ENCODE data around the gene TMOD2. TPM values are rescaled to one million over a fixed set of nuclear protein-coding genes. Genes with fewer than 3 reads are reported as not detected.

Gene TMOD2
- polyA plus RNA-seq (2013): 2.7 TPM in 2 replicates

- Histone ChIP-seq H2AK5ac (ENCODE audit: low read length) (no peak within 1 kb of the TSS), H3K9me3 (ENCODE audit: insufficient read depth, low read depth, low read length) (no peaks in the 10 kb centered on the region)
- no CpG with 5 or more reads among the region's 65 CpGs for WGBS (ENCODE audit: extremely low coverage, insufficient coverage, insufficient read length)
These were observed at the start of gene TMOD2 for GRCh38 chr15:51750792-51751696. TSS of gene TMOD2 (plus strand) at chr15:51751597. CDS start at chr15:51766442, 14,845 bp downstream.

GRCh38 chr15:51702710-51703109, 48.7 kb upstream of the TMOD2 start:
- WGBS (ENCODE audit: extremely low coverage, insufficient coverage, insufficient read length): no CpG with 5 or more reads among the region's 1 CpG

More at GRCh38 chr15:51750792-51751696, at the start of gene TMOD2:
- Histone ChIP-seq H2BK120ac (ENCODE audit: insufficient read depth, low read length, poor library complexity) (no peak within 1 kb of the TSS), H3K27me3 (ENCODE audit: insufficient read depth, low read length) (no peaks in the 10 kb centered on the region), H4K91ac (ENCODE audit: low read depth, low read length) (no peak within 1 kb of the TSS), H3K9ac (ENCODE audit: low read length) (no peak within 1 kb of the TSS), H4K8ac (ENCODE audit: low read depth, low read length) (peak within 1 kb of the TSS; percentile 51), H3K79me1 (ENCODE audit: low read length) (no peaks in the 10 kb centered on the region), H2AFZ (ENCODE audit: insufficient read depth, low read length, poor library complexity) (peak within 1 kb of the TSS; percentile 75), H3K4me2 (ENCODE audit: low read length) (peak within 1 kb of the TSS; percentile 98), H3K18ac (ENCODE audit: low read length) (peak within 1 kb of the TSS; percentile 51), H3K14ac (ENCODE audit: low read length) (no peak within 1 kb of the TSS), H3K79me2 (ENCODE audit: control insufficient read depth, insufficient read depth, low read length, poor library complexity) (no peaks in the 10 kb centered on the region), H3K27ac (ENCODE audit: low read depth, low read length) (no peak within 1 kb of the TSS), H3K4me3 (ENCODE audit: low read depth, low read length) (peak within 1 kb of the TSS; percentile 80), H3K36me3 (ENCODE audit: control insufficient read depth in 1 of 2, insufficient read depth in 2 of 2, low read length in 2 of 2) (no peaks in the 10 kb centered on the region), H3K4me1 (ENCODE audit: control insufficient read depth in 1 of 2, insufficient read depth in 2 of 2, low read length in 2 of 2) (peaks cover 0 to 3% of the 10 kb centered on the region in 2 experiments), H2BK5ac (ENCODE audit: low read depth, low read length, poor library complexity) (no peak within 1 kb of the TSS), H4K12ac (ENCODE audit: low read depth, low read length) (peak within 1 kb of the TSS; percentile 40), H2BK12ac (ENCODE audit: low read length) (no peak within 1 kb of the TSS), H3K4ac (ENCODE audit: low read depth, low read length) (no peak within 1 kb of the TSS), H3K23ac (ENCODE audit: low read length) (no peak within 1 kb of the TSS)
- DNase-seq: peak in 1 of 2 donors; percentile 35

GRCh38 chr15:51706291-51706690, 45.1 kb upstream of the TMOD2 start:
- Histone ChIP-seq H3K9ac (ENCODE audit: low read length) (no peak overlapping the region), H2BK5ac (ENCODE audit: low read depth, low read length, poor library complexity) (no peak overlapping the region), H2BK120ac (ENCODE audit: insufficient read depth, low read length, poor library complexity) (no peak overlapping the region), H2AK5ac (ENCODE audit: low read length) (no peak overlapping the region), H4K12ac (ENCODE audit: low read depth, low read length) (no peak overlapping the region), H4K91ac (ENCODE audit: low read depth, low read length) (no peak overlapping the region), H2AFZ (ENCODE audit: insufficient read depth, low read length, poor library complexity) (no peak overlapping the region), H3K4ac (ENCODE audit: low read depth, low read length) (no peak overlapping the region), H3K27me3 (ENCODE audit: insufficient read depth, low read length) (peaks cover 2% of the 10 kb centered on the region), H3K4me3 (ENCODE audit: low read depth, low read length) (no peak overlapping the region), H3K36me3 (ENCODE audit: control insufficient read depth in 1 of 2, insufficient read depth in 2 of 2, low read length in 2 of 2) (peaks cover 0 to 2% of the 10 kb centered on the region in 2 experiments), H3K9me3 (ENCODE audit: insufficient read depth, low read depth, low read length) (no peaks in the 10 kb centered on the region), H3K14ac (ENCODE audit: low read length) (no peak overlapping the region), H3K79me2 (ENCODE audit: control insufficient read depth, insufficient read depth, low read length, poor library complexity) (no peaks in the 10 kb centered on the region), H3K27ac (ENCODE audit: low read depth, low read length) (no peak overlapping the region), H3K18ac (ENCODE audit: low read length) (no peak overlapping the region), H3K4me2 (ENCODE audit: low read length) (no peak overlapping the region), H3K4me1 (ENCODE audit: control insufficient read depth in 1 of 2, insufficient read depth in 2 of 2, low read length in 2 of 2) (peaks cover 0 to 2% of the 10 kb centered on the region in 2 experiments), H4K8ac (ENCODE audit: low read depth, low read length) (no peak overlapping the region), H2BK12ac (ENCODE audit: low read length) (no peak overlapping the region), H3K79me1 (ENCODE audit: low read length) (no peaks in the 10 kb centered on the region), H3K23ac (ENCODE audit: low read length) (no peak overlapping the region)
- no peak for DNase-seq
- WGBS (ENCODE audit: extremely low coverage, insufficient coverage, insufficient read length): no CpG with 5 or more reads among the region's 5 CpGs

More at GRCh38 chr15:51702710-51703109, 48.7 kb upstream of the TMOD2 start:
- H3K79me2 ChIP-seq (ENCODE audit: control insufficient read depth, insufficient read depth, low read length, poor library complexity): no peaks in the 10 kb centered on the region
- no peak overlapping the region for H3K14ac ChIP-seq (ENCODE audit: low read length)
- H3K4me3 ChIP-seq (ENCODE audit: low read depth, low read length): no peak overlapping the region
- H3K27me3 ChIP-seq (ENCODE audit: insufficient read depth, low read length): peaks cover 2% of the 10 kb centered on the region
- H4K8ac ChIP-seq (ENCODE audit: low read depth, low read length): no peak overlapping the region
- no peak overlapping the region for H2AK5ac ChIP-seq (ENCODE audit: low read length)
- H3K36me3 ChIP-seq (ENCODE audit: control insufficient read depth in 1 of 2, insufficient read depth in 2 of 2, low read length in 2 of 2): peaks cover 0 to 2% of the 10 kb centered on the region in 2 experiments
- no peak overlapping the region for H2AFZ ChIP-seq (ENCODE audit: insufficient read depth, low read length, poor library complexity)
- no peaks in the 10 kb centered on the region for H3K79me1 ChIP-seq (ENCODE audit: low read length)
- no peak for DNase-seq
- H4K91ac ChIP-seq (ENCODE audit: low read depth, low read length): no peak overlapping the region
- no peak overlapping the region for H4K12ac ChIP-seq (ENCODE audit: low read depth, low read length)
- H3K9me3 ChIP-seq (ENCODE audit: insufficient read depth, low read depth, low read length): no peaks in the 10 kb centered on the region
- no peak overlapping the region for H3K4ac ChIP-seq (ENCODE audit: low read depth, low read length)
- no peak overlapping the region for H3K18ac ChIP-seq (ENCODE audit: low read length)
- H3K23ac ChIP-seq (ENCODE audit: low read length): no peak overlapping the region
- H2BK120ac ChIP-seq (ENCODE audit: insufficient read depth, low read length, poor library complexity): no peak overlapping the region
- no peak overlapping the region for H2BK12ac ChIP-seq (ENCODE audit: low read length)
- no peak overlapping the region for H2BK5ac ChIP-seq (ENCODE audit: low read depth, low read length, poor library complexity)
- H3K9ac ChIP-seq (ENCODE audit: low read length): no peak overlapping the region
- H3K27ac ChIP-seq (ENCODE audit: low read depth, low read length): no peak overlapping the region
- H3K4me2 ChIP-seq (ENCODE audit: low read length): no peak overlapping the region
- H3K4me1 ChIP-seq (ENCODE audit: control insufficient read depth in 1 of 2, insufficient read depth in 2 of 2, low read length in 2 of 2): peaks cover 0 to 2% of the 10 kb centered on the region in 2 experiments

GRCh38 chr15:51706926-51707608, 44.3 kb upstream of the TMOD2 start:
- H3K9ac ChIP-seq (ENCODE audit: low read length): no peak overlapping the region
- H4K8ac ChIP-seq (ENCODE audit: low read depth, low read length): no peak overlapping the region
- no peak overlapping the region for H3K27ac ChIP-seq (ENCODE audit: low read depth, low read length)
- H2BK120ac ChIP-seq (ENCODE audit: insufficient read depth, low read length, poor library complexity): no peak overlapping the region
- H2BK12ac ChIP-seq (ENCODE audit: low read length): no peak overlapping the region
- DNase-seq: no peak
- no peak overlapping the region for H3K4ac ChIP-seq (ENCODE audit: low read depth, low read length)
- no peak overlapping the region for H3K4me2 ChIP-seq (ENCODE audit: low read length)
- no peaks in the 10 kb centered on the region for H3K9me3 ChIP-seq (ENCODE audit: insufficient read depth, low read depth, low read length)
- H3K4me3 ChIP-seq (ENCODE audit: low read depth, low read length): no peak overlapping the region
- no peaks in the 10 kb centered on the region for H3K36me3 ChIP-seq (ENCODE audit: control insufficient read depth in 1 of 2, insufficient read depth in 2 of 2, low read length in 2 of 2)
- no peak overlapping the region for H3K23ac ChIP-seq (ENCODE audit: low read length)
- no peak overlapping the region for H2AFZ ChIP-seq (ENCODE audit: insufficient read depth, low read length, poor library complexity)
- peaks cover 2% of the 10 kb centered on the region for H3K27me3 ChIP-seq (ENCODE audit: insufficient read depth, low read length)
- no peak overlapping the region for H4K12ac ChIP-seq (ENCODE audit: low read depth, low read length)
- no CpG with 5 or more reads among the region's 2 CpGs for WGBS (ENCODE audit: extremely low coverage, insufficient coverage, insufficient read length)
- H3K4me1 ChIP-seq (ENCODE audit: control insufficient read depth in 1 of 2, insufficient read depth in 2 of 2, low read length in 2 of 2): peaks cover 0 to 2% of the 10 kb centered on the region in 2 experiments
- H3K79me1 ChIP-seq (ENCODE audit: low read length): no peaks in the 10 kb centered on the region
- no peak overlapping the region for H2BK5ac ChIP-seq (ENCODE audit: low read depth, low read length, poor library complexity)
- no peak overlapping the region for H3K14ac ChIP-seq (ENCODE audit: low read length)
- H2AK5ac ChIP-seq (ENCODE audit: low read length): no peak overlapping the region
- no peak overlapping the region for H3K18ac ChIP-seq (ENCODE audit: low read length)
- no peak overlapping the region for H4K91ac ChIP-seq (ENCODE audit: low read depth, low read length)
- no peaks in the 10 kb centered on the region for H3K79me2 ChIP-seq (ENCODE audit: control insufficient read depth, insufficient read depth, low read length, poor library complexity)
